Fibroblast of mammary gland (primary cell): Measurements from ENCODE around the gene P4HB.
A peak's percentile ranks its signal among the peaks of the same experiment; 100 is the strongest.

Source experiments
- DNase-seq: peaks from one replicate; pipeline ENCODE4 v3.0.0-alpha.2; 2010; ENCODE audit warnings: low read depth
- H3K4me3 ChIP-seq: 2 replicates; pipeline ENCODE4 v1.5.1; 2011; ENCODE audit warnings: low read depth, mild to moderate bottlenecking, low read length, moderate library complexity; ENCODE audit not compliant: control insufficient read depth
- CTCF ChIP-seq: conservative IDR thresholded peaks from 2 replicates; pipeline ENCODE4 v1.5.1; 2011; ENCODE audit warnings: low read depth, low read length, inconsistent platforms; ENCODE audit not compliant: control insufficient read depth, insufficient read depth

P4HB gene

GRCh38 chr17:81863123-81863675, 2.9 kb upstream of the P4HB start:
- no peak overlapping the region for H3K4me3 ChIP-seq
- DNase-seq: no peak
- no peak for TF ChIP-seq CTCF

GRCh38 chr17:81860756-81861568, 627 bp upstream of the P4HB start:
- peak; percentile 100 for DNase-seq
- peak overlapping the region; percentile 70 for H3K4me3 ChIP-seq
- no peak for TF ChIP-seq CTCF

GRCh38 chr17:81858967-81859905, 1.1 kb downstream of the P4HB start:
- peak; percentile 30 for DNase-seq
- H3K4me3 ChIP-seq: peak overlapping the region; percentile 92
- no peak for TF ChIP-seq CTCF

- peak overlapping the region; percentile 92 for H3K4me3 ChIP-seq
- no peak for TF ChIP-seq CTCF
- DNase-seq: peak; percentile 49
Measured at GRCh38 chr17:81858170-81858966, 2.0 kb downstream of the P4HB start.

- TF ChIP-seq CTCF: no peak
- peak; percentile 82 for DNase-seq
- H3K4me3 ChIP-seq: no peak overlapping the region
Measured at GRCh38 chr17:81854974-81855774, 5.2 kb downstream of the P4HB start.

GRCh38 chr17:81852237-81852636, 8.1 kb downstream of the P4HB start:
- TF ChIP-seq CTCF: no peak
- no peak for DNase-seq
- H3K4me3 ChIP-seq: no peak overlapping the region
